HEK293 (cell line): Measurements from ENCODE around the gene GOLT1B.

Source experiments
- TF ChIP-seq, protein P1 (sequence below): fragments of 450-650 bp; formaldehyde crosslinking; IDR thresholded peaks from 2 replicates; pipeline ENCODE4 v1.5.1; 2016; ENCODE audit warnings: missing biosample characterization, missing genetic modification characterization
- TF ChIP-seq, protein P2 (sequence below): fragments of 450-650 bp; formaldehyde crosslinking; IDR thresholded peaks from 2 replicates; pipeline ENCODE4 v1.5.1; 2016; ENCODE audit warnings: missing biosample characterization, missing genetic modification characterization

DNA sequence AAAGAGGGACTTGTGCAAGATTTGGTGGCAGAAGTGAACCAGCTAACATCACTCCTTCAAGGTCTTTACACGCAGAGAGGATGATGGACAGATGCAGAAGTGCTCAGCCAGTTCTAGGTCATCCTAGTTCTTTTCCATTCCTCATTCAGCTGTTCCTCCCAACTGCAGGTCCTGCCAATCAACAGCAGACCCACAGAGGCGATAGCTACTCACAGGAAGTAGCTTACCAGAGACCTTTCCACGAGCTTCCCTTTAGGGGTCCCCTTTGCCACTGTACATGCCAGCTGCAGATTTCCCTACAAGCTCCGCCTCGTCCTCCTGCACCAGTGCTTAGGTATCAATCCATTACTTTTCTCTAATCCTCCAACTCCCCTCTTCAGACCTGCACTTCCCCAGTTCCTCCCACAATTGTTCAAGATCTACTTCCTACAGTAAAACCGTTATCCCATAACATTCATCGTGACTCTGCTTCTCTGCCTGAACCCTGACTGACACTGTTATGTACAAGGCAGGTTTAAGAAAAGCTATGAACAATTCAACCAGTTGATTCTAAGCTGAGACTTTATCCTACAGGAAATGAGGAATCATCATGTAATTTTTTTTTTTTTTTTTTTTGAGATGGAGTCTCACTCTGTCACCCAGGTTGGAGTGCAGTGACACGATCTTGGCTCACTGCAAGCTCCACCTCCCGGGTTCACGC lies 22.7 kb upstream of the GOLT1B start:
- TF ChIP-seq, protein P1, sequence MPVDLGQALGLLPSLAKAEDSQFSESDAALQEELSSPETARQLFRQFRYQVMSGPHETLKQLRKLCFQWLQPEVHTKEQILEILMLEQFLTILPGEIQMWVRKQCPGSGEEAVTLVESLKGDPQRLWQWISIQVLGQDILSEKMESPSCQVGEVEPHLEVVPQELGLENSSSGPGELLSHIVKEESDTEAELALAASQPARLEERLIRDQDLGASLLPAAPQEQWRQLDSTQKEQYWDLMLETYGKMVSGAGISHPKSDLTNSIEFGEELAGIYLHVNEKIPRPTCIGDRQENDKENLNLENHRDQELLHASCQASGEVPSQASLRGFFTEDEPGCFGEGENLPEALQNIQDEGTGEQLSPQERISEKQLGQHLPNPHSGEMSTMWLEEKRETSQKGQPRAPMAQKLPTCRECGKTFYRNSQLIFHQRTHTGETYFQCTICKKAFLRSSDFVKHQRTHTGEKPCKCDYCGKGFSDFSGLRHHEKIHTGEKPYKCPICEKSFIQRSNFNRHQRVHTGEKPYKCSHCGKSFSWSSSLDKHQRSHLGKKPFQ (tag by site-specific recombination), result no peak
- TF ChIP-seq, protein P2, sequence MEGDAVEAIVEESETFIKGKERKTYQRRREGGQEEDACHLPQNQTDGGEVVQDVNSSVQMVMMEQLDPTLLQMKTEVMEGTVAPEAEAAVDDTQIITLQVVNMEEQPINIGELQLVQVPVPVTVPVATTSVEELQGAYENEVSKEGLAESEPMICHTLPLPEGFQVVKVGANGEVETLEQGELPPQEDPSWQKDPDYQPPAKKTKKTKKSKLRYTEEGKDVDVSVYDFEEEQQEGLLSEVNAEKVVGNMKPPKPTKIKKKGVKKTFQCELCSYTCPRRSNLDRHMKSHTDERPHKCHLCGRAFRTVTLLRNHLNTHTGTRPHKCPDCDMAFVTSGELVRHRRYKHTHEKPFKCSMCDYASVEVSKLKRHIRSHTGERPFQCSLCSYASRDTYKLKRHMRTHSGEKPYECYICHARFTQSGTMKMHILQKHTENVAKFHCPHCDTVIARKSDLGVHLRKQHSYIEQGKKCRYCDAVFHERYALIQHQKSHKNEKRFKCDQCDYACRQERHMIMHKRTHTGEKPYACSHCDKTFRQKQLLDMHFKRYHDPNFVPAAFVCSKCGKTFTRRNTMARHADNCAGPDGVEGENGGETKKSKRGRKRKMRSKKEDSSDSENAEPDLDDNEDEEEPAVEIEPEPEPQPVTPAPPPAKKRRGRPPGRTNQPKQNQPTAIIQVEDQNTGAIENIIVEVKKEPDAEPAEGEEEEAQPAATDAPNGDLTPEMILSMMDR (tag by site-specific recombination), result no peak
